Measurements from ENCODE around the gene PCDHGA8.
"Not testable (repeated sequence)": the region's sequence is repeated elsewhere in the genome, so short reads cannot be mapped to it uniquely, and the experiment has no call there.

Gene PCDHGA8

DNA sequence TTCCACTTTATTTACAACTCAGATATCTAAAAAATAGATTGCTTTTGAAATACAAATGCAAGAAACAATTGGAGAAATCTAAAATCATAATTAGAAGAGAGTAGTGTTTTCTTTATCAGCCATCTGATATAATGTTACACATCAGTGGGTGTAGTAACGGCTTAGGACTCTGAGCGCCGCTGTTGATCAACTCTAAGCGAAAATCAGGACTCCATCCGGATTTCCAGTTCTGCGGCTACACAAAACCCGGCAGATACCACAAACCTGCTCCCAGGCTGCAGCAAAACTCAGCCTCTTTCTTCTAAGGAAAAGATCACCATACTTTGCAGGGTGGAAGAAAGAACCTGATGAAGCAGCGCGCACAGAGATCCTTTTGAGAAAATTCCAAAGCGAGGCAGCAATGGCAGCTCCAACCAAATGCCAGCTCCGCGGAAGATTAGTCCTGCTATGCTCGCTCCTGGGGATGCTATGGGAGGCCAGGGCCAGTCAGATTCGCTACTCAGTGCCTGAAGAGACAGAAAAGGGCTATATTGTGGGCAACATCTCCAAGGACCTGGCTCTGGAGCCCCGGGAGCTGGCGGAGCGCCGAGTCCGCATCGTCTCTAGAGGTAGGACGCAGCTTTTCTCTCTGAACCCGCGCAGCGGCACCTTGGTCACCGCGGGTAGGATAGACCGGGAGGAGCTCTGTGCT, 10.3 kb downstream of the PCDHGA8 start, which contains the start of gene PCDHGA9:
TSS of gene PCDHGA9 (plus strand) at position 226 of the 691 bp plus-strand sequence. CDS start at position 401, 175 bp downstream.
- no peak for DNase-seq (ENCODE audit: low read depth in 2 of 2)

DNA sequence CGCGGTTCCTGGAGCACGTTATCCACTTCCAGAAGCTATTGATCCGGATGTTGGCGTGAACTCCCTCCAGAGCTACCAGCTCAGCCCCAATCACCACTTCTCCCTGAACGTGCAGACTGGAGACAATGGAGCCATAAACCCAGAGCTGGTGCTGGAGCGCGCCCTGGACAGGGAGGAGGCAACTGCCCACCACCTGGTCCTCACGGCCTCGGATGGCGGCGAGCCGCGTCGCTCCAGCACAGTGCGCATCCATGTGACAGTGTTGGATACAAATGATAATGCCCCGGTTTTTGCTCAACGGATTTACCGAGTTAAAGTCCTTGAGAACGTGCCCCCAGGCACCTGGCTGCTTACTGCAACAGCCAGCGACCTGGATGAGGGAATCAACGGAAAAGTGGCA, 11.0 kb downstream of the PCDHGA8 start:
- no peak for DNase-seq (ENCODE audit: low read depth in 2 of 2)

DNA sequence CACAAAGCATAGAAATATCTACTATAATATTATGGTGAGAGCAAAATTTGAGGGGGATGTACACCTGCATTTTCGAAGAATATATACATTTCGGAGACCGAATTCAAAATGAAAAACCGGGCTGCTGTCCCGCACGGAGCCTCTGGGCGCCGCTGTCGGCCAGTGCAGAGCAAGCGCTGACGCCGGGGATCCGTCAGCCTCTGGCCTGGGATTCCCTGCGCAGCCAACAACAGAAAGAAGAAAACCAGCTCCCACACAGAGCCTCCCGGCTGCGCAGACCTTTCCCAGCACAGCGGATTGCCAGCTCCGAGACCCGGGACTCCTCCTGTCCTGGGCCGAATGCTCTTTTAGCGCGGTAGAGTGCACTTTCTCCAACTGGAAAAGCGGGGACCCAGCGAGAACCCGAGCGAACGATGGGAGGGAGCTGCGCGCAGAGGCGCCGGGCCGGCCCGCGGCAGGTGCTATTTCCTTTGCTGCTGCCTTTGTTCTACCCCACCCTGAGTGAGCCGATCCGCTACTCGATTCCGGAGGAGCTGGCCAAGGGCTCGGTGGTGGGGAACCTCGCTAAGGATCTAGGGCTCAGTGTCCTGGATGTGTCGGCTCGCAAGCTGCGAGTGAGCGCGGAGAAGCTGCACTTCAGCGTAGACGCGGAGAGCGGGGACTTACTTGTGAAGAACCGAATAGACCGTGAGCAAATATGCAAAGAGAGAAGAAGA, 15.5 kb downstream of the PCDHGA8 start, which contains the start of gene PCDHGB6:
TSS of gene PCDHGB6 (plus strand) at position 232 of the 716 bp plus-strand sequence. CDS start at position 414, 182 bp downstream.
- DNase-seq (ENCODE audit: low read depth in 2 of 2): peak in 1 of 2 donors; percentile 12

DNA sequence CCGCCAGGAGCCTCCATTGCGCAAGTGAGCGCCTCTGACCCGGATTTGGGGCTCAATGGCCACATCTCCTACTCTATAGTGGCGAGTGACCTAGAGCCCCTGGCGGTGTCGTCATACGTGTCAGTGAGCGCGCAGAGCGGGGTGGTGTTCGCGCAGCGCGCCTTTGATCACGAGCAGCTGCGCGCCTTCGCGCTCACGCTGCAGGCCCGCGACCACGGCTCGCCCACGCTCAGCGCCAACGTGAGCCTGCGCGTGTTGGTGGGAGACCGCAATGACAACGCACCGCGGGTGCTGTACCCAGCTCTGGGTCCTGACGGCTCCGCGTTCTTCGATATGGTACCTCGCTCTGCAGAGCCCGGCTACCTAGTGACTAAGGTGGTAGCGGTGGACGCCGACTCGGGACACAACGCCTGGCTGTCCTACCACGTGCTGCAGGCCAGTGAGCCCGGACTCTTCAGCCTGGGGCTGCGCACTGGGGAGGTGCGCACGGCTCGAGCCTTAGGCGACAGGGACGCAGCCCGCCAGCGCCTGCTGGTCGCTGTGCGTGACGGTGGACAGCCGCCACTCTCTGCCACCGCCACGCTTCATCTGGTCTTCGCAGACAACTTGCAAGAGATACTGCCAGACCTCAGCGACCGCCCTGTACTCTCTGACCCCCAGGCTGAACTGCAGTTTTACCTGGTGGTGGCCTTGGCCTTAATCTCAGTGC, 17.3 kb downstream of the PCDHGA8 start:
- DNase-seq (ENCODE audit: low read depth in 2 of 2): no peak

DNA sequence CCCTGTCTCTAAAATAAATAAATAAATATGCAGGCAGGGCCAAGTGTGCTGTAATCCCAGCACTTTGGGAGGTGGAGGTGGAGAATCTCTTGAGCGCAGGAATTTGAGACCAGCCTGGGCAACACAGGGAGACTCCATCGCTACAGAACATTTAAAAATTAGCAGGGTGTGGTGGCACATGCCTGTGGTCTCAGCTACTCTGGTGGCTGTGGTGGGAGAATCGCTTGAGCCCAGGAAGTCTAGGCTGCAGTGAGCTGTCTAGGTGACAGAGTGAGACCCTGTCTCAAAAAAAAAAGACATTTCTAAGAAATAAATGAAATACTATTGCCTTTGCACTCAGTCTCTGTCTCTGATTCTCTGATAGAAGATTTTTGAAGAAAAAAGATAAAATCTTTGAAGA, 19.1 kb downstream of the PCDHGA8 start:
- DNase-seq (ENCODE audit: low read depth in 2 of 2): no peak

DNA sequence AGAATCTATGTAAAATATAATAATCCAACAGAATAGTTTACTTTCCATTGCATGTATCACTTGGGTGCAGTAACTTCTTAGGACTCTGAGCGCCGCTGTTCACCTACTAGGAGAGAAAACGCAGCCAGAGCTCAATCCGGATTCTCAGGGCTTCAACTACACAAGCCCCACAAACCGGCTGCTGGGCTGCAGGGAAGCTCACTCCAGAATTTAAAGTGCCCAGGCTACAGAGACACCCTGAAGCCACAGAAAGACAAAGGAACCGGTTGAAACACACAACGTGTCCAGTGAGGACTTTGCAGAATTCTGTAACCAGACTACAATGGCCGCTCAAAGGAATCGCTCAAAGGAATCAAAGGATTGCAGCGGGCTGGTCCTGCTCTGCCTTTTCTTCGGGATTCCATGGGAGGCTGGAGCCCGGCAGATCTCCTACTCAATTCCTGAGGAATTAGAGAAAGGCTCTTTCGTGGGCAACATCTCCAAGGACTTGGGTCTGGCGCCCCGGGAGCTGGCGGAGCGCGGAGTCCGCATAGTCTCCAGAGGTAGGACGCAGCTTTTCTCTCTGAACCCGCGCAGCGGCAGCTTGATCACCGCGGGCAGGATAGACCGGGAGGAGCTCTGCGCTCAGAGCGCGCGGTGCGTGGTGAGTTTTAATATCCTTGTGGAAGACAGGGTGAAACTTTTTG, 20.6 kb downstream of the PCDHGA8 start, which contains the start of gene PCDHGA10:
TSS of gene PCDHGA10 (plus strand) at position 134 of the 686 bp plus-strand sequence. CDS start at position 323, 189 bp downstream.
- DNase-seq (ENCODE audit: low read depth in 2 of 2): peak in 1 of 2 donors; percentile 51

DNA sequence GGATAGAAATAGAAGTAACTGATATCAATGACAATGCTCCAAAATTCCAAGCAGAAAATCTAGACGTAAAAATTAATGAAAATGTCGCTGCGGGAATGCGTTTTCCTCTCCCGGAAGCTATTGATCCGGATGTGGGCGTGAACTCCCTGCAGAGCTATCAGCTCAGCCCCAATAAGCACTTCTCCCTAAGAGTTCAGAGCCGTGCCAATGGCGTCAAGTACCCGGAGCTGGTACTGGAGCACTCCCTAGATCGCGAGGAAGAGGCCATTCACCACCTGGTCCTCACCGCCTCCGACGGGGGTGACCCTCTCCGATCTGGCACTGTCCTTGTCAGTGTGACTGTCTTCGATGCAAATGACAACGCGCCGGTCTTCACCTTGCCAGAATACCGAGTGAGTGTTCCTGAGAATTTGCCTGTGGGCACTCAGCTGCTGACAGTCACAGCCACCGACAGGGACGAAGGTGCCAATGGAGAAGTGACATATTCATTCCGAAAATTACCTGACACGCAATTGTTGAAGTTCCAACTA, 21.2 kb downstream of the PCDHGA8 start:
- DNase-seq (ENCODE audit: low read depth in 2 of 2): no peak

DNA sequence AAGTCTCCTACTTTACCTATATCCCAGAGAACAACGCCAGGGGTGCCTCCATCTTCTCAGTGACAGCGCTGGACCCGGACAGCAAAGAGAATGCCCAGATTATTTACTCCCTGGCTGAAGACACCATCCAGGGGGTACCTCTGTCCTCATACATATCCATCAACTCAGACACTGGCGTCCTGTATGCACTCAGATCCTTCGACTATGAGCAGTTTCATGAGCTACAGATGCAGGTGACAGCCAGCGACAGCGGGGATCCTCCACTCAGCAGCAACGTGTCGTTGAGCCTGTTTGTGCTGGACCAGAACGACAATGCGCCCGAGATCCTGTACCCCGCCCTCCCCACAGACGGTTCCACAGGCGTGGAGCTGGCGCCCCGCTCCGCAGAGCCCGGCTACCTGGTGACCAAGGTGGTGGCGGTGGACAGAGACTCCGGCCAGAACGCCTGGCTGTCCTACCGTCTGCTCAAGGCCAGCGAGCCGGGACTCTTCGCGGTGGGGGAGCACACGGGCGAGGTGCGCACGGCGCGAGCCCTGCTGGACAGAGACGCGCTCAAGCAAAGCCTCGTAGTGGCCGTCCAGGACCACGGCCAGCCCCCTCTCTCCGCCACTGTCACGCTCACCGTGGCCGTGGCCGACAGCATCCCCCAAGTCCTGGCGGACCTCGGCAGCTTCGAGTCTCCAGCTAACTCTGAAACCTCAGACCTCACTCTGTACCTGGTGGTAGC, 22.3 kb downstream of the PCDHGA8 start:
- not testable (repeated sequence) for DNase-seq (ENCODE audit: low read depth in 2 of 2)

DNA sequence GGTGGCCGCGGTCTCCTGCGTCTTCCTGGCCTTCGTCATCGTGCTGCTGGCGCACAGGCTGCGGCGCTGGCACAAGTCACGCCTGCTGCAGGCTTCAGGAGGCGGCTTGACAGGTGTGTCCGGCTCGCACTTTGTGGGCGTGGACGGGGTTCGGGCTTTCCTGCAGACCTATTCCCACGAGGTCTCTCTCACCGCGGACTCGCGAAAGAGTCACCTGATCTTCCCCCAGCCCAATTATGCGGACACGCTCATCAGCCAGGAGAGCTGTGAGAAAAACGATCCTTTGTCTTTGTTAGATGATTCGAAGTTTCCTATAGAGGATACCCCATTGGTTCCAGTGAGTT, 22.8 kb downstream of the PCDHGA8 start:
- DNase-seq (ENCODE audit: low read depth in 2 of 2): not testable (repeated sequence)

DNA sequence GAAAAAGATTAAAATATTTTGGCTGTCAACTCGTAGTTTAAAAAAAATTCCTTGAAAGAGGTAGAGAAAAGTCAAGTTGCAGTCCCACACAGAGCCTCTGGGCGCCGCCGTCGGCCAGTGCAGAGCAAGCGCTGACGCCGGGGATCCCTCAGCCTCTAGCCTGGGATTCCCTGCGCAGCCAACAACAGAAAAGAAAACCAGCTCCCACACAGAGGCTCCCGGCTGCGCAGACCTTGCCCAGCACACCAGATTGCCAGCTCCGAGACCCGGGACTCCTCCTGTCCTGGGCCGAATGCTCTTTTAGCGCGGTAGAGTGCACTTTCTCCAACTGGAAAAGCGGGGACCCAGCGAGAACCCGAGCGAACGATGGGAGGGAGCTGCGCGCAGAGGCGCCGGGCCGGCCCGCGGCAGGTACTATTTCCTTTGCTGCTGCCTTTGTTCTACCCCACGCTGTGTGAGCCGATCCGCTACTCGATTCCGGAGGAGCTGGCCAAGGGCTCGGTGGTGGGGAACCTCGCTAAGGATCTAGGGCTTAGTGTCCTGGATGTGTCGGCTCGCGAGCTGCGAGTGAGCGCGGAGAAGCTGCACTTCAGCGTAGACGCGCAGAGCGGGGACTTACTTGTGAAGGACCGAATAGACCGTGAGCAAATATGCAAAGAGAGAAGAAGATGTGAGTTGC, 25.2 kb downstream of the PCDHGA8 start, which contains the start of gene PCDHGB7:
TSS of gene PCDHGB7 (plus strand) at position 184 of the 679 bp plus-strand sequence. CDS start at position 367, 183 bp downstream.
- DNase-seq (ENCODE audit: low read depth in 2 of 2): peak; percentile 48 to 51

DNA sequence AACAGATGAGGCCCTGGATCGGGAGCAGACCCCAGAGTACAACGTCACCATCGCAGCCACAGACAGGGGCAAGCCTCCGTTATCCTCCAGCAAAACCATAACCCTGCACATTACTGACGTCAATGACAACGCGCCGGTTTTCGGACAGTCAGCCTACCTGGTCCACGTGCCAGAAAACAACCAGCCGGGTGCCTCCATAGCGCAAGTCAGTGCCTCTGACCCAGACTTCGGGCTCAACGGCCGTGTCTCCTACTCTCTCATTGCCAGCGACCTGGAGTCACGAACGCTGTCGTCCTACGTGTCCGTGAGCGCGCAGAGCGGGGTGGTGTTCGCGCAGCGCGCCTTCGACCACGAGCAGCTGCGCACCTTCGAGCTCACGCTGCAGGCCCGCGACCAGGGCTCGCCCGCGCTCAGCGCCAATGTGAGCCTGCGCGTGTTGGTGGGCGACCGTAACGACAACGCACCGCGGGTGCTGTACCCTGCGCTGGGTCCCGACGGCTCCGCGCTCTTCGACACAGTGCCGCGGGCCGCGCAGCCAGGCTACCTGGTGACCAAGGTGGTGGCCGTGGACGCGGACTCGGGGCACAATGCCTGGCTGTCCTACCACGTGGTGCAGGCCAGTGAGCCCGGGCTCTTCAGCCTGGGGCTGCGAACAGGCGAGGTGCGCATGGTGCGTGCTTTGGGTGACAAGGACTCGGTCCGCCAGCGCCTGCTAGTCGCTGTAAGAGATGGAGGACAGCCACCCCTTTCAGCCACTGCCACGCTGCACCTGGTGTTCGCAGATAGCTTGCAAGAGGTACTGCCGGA, 26.8 kb downstream of the PCDHGA8 start:
- no peak for DNase-seq (ENCODE audit: low read depth in 2 of 2)

DNA sequence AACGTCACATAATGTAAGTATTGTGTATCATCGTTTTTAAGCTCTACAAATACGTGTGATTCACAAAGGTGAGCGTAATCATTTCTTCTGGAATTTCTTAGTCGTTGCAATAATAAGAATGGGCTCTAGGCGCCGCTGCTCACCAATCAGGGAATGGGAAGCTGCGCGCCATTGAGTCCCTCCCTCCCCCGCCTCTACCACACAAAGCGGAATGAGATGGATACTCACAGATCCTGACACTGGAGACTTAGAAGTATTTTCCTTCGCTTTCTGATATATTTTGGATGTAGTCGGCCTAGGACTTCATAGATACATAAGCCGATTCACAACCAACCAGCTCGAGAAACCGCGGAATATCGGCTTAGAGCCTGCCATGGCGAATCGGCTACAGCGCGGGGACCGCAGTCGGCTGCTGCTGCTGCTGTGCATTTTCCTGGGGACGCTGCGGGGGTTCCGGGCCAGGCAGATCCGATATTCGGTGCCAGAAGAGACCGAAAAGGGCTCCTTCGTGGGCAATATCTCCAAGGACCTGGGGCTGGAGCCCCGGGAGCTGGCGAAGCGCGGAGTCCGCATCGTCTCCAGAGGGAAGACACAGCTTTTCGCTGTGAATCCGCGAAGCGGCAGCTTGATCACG, 28.5 kb downstream of the PCDHGA8 start, which contains the start of gene PCDHGA11:
TSS of gene PCDHGA11 (plus strand) at position 197 of the 634 bp plus-strand sequence. CDS start at position 374, 177 bp downstream.
- DNase-seq (ENCODE audit: low read depth in 2 of 2): peak in 1 of 2 donors; percentile 39

DNA sequence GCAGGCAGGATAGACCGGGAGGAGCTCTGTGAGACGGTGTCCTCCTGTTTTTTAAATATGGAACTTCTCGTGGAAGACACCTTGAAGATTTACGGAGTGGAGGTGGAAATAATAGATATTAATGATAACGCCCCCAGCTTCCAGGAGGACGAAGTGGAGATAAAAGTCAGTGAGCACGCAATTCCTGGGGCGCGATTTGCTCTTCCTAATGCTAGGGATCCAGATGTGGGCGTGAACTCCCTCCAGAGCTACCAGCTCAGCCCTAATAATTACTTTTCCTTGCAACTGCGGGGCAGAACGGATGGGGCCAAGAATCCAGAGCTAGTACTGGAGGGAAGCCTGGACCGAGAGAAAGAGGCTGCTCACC, 29.0 kb downstream of the PCDHGA8 start:
- DNase-seq (ENCODE audit: low read depth in 2 of 2): no peak

DNA sequence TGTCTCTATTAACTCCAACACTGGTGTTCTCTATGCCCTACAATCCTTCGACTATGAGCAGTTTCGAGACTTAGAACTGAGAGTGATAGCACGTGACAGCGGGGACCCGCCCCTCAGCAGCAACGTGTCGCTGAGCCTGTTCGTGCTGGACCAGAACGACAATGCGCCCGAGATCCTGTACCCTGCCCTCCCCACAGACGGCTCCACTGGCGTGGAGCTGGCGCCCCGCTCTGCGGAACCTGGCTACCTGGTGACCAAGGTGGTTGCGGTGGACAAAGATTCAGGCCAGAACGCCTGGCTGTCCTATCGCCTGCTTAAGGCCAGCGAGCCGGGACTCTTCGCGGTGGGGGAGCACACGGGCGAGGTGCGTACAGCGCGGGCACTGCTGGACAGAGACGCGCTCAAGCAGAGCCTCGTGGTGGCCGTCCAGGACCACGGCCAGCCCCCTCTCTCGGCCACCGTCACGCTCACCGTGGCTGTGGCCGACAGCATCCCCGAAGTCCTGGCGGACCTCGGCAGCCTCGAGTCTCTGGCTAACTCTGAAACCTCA, 30.4 kb downstream of the PCDHGA8 start:
- no peak for DNase-seq (ENCODE audit: low read depth in 2 of 2)

DNA sequence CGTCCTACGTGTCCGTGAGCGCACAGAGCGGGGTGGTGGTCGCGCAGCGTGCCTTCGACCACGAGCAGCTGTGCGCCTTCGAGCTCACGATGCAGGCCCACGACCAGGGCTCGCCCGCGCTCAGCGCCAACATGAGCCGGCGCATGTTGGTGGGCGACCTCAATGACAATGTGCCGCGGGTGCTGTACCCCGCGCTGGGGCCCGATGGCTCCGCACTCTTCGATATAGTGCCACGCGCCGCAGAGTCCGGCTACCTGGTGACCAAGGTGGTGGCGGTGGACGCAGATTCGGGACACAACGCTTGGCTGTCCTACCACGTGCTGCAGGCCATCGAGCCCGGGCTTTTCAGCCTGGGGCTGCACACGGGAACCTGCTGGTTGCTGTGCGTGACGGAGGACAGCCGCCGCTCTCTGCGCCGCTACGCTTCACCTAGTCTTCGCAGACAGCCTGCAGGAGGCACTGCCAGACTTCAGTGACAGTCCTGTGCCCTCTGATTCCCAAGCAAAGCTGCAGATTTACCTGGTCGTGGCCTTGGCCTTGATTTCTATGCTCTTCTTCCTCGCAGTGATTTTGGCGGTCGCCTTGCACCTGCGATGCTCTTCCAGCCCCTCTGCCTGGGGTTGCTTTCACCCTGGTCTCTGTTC, 35.5 kb downstream of the PCDHGA8 start:
- no peak for DNase-seq (ENCODE audit: low read depth in 2 of 2)

DNA sequence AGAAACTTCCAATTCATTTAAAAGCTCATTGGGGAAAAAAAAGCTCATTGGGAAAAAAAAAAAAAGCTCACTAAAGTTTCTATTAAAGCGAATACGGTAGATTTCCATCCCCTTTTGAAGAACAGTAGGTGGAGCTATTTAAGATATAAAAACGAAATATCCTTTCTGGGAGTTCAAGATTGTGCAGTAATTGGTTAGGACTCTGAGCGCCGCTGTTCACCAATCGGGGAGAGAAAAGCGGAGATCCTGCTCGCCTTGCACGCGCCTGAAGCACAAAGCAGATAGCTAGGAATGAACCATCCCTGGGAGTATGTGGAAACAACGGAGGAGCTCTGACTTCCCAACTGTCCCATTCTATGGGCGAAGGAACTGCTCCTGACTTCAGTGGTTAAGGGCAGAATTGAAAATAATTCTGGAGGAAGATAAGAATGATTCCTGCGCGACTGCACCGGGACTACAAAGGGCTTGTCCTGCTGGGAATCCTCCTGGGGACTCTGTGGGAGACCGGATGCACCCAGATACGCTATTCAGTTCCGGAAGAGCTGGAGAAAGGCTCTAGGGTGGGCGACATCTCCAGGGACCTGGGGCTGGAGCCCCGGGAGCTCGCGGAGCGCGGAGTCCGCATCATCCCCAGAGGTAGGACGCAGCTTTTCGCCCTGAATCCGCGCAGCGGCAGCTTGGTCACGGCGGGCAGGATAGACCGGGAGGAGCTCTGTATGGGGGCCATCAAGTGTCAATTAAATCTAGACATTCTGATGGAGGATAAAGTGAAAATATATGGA, 38.1 kb downstream of the PCDHGA8 start, which contains the start of gene PCDHGA12:
TSS of gene PCDHGA12 (plus strand) at position 176 of the 782 bp plus-strand sequence. CDS start at position 429, 253 bp downstream.
- no peak for DNase-seq (ENCODE audit: low read depth in 2 of 2)

DNA sequence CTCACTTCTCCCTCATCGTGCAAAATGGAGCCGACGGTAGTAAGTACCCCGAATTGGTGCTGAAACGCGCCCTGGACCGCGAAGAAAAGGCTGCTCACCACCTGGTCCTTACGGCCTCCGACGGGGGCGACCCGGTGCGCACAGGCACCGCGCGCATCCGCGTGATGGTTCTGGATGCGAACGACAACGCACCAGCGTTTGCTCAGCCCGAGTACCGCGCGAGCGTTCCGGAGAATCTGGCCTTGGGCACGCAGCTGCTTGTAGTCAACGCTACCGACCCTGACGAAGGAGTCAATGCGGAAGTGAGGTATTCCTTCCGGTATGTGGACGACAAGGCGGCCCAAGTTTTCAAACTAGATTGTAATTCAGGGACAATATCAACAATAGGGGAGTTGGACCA, 38.9 kb downstream of the PCDHGA8 start:
- no peak for DNase-seq (ENCODE audit: low read depth in 2 of 2)

Measured in stimulated activated CD4-positive, alpha-beta T cell treated with anti-CD3 and anti-CD28 coated beads, Interleukin-4, amount 100 ng/mL, for 48 hours (primary cell).